ENCODE measurements around the gene MED20. TPM values are rescaled to one million over a fixed set of nuclear protein-coding genes. Genes with fewer than 3 reads are reported as not detected.

MED20 gene
- total and polyA plus RNA-seq, 2 of the 4 experiments (the other 2 are of a cell fraction) = 24.8 to 38.2 TPM

DNA sequence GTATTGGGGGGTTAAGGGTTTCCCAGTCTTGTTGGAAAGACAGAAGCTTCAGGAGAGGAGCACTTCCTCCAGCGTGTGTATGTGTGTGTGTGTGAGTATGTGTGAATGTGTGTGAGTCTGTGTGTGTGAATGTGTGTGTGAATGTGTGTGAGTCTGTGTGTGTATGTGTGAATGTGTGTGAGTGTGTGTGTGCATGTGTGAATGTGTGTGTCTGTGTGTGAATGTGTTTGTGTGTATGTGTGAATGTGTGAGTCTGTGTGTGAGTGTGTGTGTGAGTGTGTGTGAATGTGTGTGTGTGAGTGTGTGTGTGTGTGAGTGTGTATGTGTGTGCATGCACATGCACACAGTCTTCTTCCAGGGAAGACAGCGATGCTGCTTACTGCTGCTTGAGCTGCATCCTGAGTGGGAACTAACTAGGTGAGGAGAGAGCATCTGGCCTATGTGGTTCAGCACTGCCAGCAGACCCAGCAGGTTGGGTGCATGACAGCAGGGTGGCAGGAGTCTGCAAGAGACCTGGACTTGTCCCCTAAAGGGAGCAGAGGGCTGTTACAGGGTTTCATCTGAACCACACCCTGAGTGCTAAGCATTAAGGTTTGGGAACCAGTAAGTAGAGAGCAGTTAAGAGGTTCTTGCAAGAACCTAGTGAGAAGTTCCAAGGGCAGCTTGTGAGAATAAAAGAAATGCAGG is 43.4 kb upstream of the MED20 start:
- Histone ChIP-seq H4K8ac (ENCODE audit: low read depth in 2 of 2, low read length in 2 of 2) (peak overlapping the region in 1 of 2 experiments; percentile 46; a peak in 1 of 4 replicates), H2BK120ac (ENCODE audit: low read depth, low read length) (peak overlapping the region; percentile 72), H2AK9ac (replicated peaks; ENCODE audit: low read depth, low read length, poor library complexity) (no peak overlapping the region), H2AK5ac (ENCODE audit: low read depth, low read length) (peak overlapping the region; percentile 95), H3K4me3 (ENCODE audit: insufficient read depth, low read depth, low read length) (no peak overlapping the region), H3K27me3 (ENCODE audit: control insufficient read depth, insufficient read depth, low read length) (no peaks in the 10 kb centered on the region), H3K56ac (ENCODE audit: extremely low read depth, insufficient read depth, low read length) (no peak overlapping the region), H3K18ac (ENCODE audit: low read depth, low read length) (no peak overlapping the region), H4K20me1 (ENCODE audit: insufficient read depth, low read length) (no peaks in the 10 kb centered on the region), H3K4me1 (ENCODE audit: control insufficient read depth, insufficient read depth, low read length) (peaks cover 10% of the 10 kb centered on the region), H3K27ac (ENCODE audit: insufficient read depth, low read length) (no peak overlapping the region), H4K91ac (ENCODE audit: insufficient read depth, low read depth, low read length) (peak overlapping the region; percentile 66; the same call in 1 of the 2 replicates), H3K9me3 (ENCODE audit: control insufficient read depth, insufficient read depth, low read length) (no peaks in the 10 kb centered on the region), H3K4me2 (ENCODE audit: low read depth, low read length) (no peak overlapping the region), H2BK5ac (ENCODE audit: low read depth, low read length, poor library complexity, severe bottlenecking) (peak overlapping the region; percentile 84), H2BK20ac (ENCODE audit: low read depth, low read length) (peak overlapping the region; percentile 58), H2AFZ (replicated peaks; ENCODE audit: low read length, poor library complexity) (no peak overlapping the region), H3K23ac (ENCODE audit: low read depth, low read length) (no peak overlapping the region), H3K9me1 (ENCODE audit: insufficient read depth, low read length) (peaks cover 23% of the 10 kb centered on the region), H3K9ac (ENCODE audit: low read depth, low read length) (no peak overlapping the region), H2BK15ac (ENCODE audit: low read depth, low read length) (peak overlapping the region; percentile 82; the same call in 2 of the 3 replicates), H3K4ac (ENCODE audit: low read depth, low read length) (peak overlapping the region; percentile 75), H3K14ac (replicated peaks; ENCODE audit: low read depth, low read length) (peak overlapping the region; percentile 55), H3K36me3 (ENCODE audit: control insufficient read depth, insufficient read depth, low read length) (no peaks in the 10 kb centered on the region), H4K5ac (ENCODE audit: low read depth, low read length) (no peak overlapping the region), H3K79me1 (ENCODE audit: low read depth in 1 of 2, low read length in 2 of 2) (no peaks in the 10 kb centered on the region)
- BruUV-seq (replicated peaks) = no TSS peak
- in situ Hi-C loops (cut with MboI; ENCODE audit: low sequenced_read_pairs) = no loop called here
- ChIA-PET POLR2A (ENCODE audit: unreplicated experiment) (no interaction called here), CTCF (no interaction called here)
- no peak for DNase-seq
- dilution Hi-C loops (cut with HindIII; ENCODE audit: low sequenced_read_pairs, unreplicated experiment) = no loop called here
- no peak for ATAC-seq (ENCODE audit: low read depth)
- intact Hi-C loops (cut with micrococcal nuclease) = loop anchor here (5.0 kb wide), 1 partner anchor 33 kb away; no protein-coding TSS in a partner anchor
- TF ChIP-seq BHLHE40 (IDR thresholded peaks at IDR 0.05; ENCODE audit: low read depth, low read length) (no peak), RAD21 (IDR thresholded peaks at IDR 0.05; ENCODE audit: low read length) (no peak), MAFK (IDR thresholded peaks at IDR 0.05; ENCODE audit: low read depth, low read length) (no peak), MAZ (IDR thresholded peaks at IDR 0.05; ENCODE audit: borderline replicate concordance, low read depth, low read length) (no peak), NFE2L2 (IDR thresholded peaks at IDR 0.05; ENCODE audit: low read depth, low read length) (no peak), POLR2A (IDR thresholded peaks at IDR 0.05; ENCODE audit: low read depth, low read length) (no peak), FOS (IDR thresholded peaks at IDR 0.05; ENCODE audit: low read depth, low read length) (no peak), MXI1 (IDR thresholded peaks at IDR 0.05; ENCODE audit: borderline replicate concordance, low read depth, low read length) (no peak), CHD1 (IDR thresholded peaks at IDR 0.05; ENCODE audit: low read depth, low read length) (no peak), RCOR1 (IDR thresholded peaks at IDR 0.05; ENCODE audit: insufficient replicate concordance, low read length) (no peak), RFX5 (IDR thresholded peaks at IDR 0.05; ENCODE audit: low read depth, low read length) (no peak), SMC3 (IDR thresholded peaks at IDR 0.05; ENCODE audit: low read depth, low read length) (no peak), CEBPB (IDR thresholded peaks at IDR 0.05; ENCODE audit: low read depth, low read length) (no peak)
- TF ChIP-seq, protein P1, sequence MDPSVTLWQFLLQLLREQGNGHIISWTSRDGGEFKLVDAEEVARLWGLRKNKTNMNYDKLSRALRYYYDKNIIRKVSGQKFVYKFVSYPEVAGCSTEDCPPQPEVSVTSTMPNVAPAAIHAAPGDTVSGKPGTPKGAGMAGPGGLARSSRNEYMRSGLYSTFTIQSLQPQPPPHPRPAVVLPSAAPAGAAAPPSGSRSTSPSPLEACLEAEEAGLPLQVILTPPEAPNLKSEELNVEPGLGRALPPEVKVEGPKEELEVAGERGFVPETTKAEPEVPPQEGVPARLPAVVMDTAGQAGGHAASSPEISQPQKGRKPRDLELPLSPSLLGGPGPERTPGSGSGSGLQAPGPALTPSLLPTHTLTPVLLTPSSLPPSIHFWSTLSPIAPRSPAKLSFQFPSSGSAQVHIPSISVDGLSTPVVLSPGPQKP (IDR thresholded peaks at IDR 0.05; ENCODE audit: borderline replicate concordance, low read depth, low read length) = no peak
- TF ChIP-seq, protein P2, sequence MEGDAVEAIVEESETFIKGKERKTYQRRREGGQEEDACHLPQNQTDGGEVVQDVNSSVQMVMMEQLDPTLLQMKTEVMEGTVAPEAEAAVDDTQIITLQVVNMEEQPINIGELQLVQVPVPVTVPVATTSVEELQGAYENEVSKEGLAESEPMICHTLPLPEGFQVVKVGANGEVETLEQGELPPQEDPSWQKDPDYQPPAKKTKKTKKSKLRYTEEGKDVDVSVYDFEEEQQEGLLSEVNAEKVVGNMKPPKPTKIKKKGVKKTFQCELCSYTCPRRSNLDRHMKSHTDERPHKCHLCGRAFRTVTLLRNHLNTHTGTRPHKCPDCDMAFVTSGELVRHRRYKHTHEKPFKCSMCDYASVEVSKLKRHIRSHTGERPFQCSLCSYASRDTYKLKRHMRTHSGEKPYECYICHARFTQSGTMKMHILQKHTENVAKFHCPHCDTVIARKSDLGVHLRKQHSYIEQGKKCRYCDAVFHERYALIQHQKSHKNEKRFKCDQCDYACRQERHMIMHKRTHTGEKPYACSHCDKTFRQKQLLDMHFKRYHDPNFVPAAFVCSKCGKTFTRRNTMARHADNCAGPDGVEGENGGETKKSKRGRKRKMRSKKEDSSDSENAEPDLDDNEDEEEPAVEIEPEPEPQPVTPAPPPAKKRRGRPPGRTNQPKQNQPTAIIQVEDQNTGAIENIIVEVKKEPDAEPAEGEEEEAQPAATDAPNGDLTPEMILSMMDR (conservative IDR thresholded peaks at IDR 0.05; ENCODE audit: low read depth, low read length) = no peak
- TF ChIP-seq, protein P3, sequence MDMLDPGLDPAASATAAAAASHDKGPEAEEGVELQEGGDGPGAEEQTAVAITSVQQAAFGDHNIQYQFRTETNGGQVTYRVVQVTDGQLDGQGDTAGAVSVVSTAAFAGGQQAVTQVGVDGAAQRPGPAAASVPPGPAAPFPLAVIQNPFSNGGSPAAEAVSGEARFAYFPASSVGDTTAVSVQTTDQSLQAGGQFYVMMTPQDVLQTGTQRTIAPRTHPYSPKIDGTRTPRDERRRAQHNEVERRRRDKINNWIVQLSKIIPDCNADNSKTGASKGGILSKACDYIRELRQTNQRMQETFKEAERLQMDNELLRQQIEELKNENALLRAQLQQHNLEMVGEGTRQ (IDR thresholded peaks at IDR 0.05; ENCODE audit: low read depth, low read length) = no peak
- 40% methylated on average over 1 of the region's 2 CpGs; no CpG with 5 or more reads in 1 of the 2 experiments for WGBS, 2 experiments (ENCODE audit: extremely low coverage in 2 of 2, insufficient read length in 1 of 2)
